SK-N-SH treated with all-trans-retinoic acid at 6 μM for 48 hours (cell line): ENCODE results near the gene EMC10.

Experiments
- ATAC-seq: fragments of 200-7000 bp; cut with Tn5 transposase; 3 replicates; pipeline ENCODE4 v1.9.1; 2020; ENCODE audit warnings: mild to moderate bottlenecking, moderate library complexity
- ARNTL ChIP-seq: fragments of 450-650 bp; formaldehyde crosslinking; IDR thresholded peaks from 2 replicates; pipeline ENCODE4 v1.5.0; 2020; ENCODE audit warnings: low read depth, mild to moderate bottlenecking, moderate library complexity, borderline replicate concordance
- BACH2 ChIP-seq: fragments of 250-450 bp; sonication (Bioruptor Pico); IDR thresholded peaks from 2 replicates; pipeline ENCODE4 v1.9.0; 2021; ENCODE audit warnings: mild to moderate bottlenecking, borderline replicate concordance
- ESRRG ChIP-seq: fragments of 250-450 bp; sonication (Bioruptor Pico); IDR thresholded peaks from 2 replicates; pipeline ENCODE4 v1.6.1; 2021; ENCODE audit warnings: mild to moderate bottlenecking
- GLIS3 ChIP-seq: fragments of 250-450 bp; sonication (Bioruptor Pico); IDR thresholded peaks from 2 replicates; pipeline ENCODE4 v1.5.0; 2020; ENCODE audit warnings: mild to moderate bottlenecking, moderate library complexity
- ISL1 ChIP-seq: fragments of 250-450 bp; sonication (Bioruptor Pico); IDR thresholded peaks from 2 replicates; pipeline ENCODE4 v2.1.2; 2022; ENCODE audit warnings: mild to moderate bottlenecking, moderate library complexity
- PPARA ChIP-seq: fragments of 250-450 bp; sonication (Bioruptor Pico); IDR thresholded peaks from 2 replicates; pipeline ENCODE4 v1.5.0; 2020; ENCODE audit warnings: mild to moderate bottlenecking, borderline replicate concordance
- RARB ChIP-seq: fragments of 250-450 bp; sonication (Bioruptor Pico); IDR thresholded peaks from 2 replicates; pipeline ENCODE4 v1.8.0; 2021; ENCODE audit warnings: mild to moderate bottlenecking, moderate library complexity
- SNAI2 ChIP-seq: fragments of 250-450 bp; sonication (Bioruptor Pico); IDR thresholded peaks from 2 replicates; pipeline ENCODE4 v1.5.0; 2020; ENCODE audit warnings: mild to moderate bottlenecking, moderate library complexity
- TCF4 ChIP-seq: fragments of 250-450 bp; sonication (Bioruptor Pico); IDR thresholded peaks from 2 replicates; pipeline ENCODE4 v1.8.0; 2021; ENCODE audit warnings: mild to moderate bottlenecking, moderate library complexity, borderline replicate concordance
- TOX ChIP-seq: fragments of 250-450 bp; sonication (Bioruptor Pico); IDR thresholded peaks from 2 replicates; pipeline ENCODE4 v1.8.0; 2021; ENCODE audit warnings: mild to moderate bottlenecking, moderate library complexity, borderline replicate concordance
- ZC3H10 ChIP-seq: fragments of 250-450 bp; sonication (Bioruptor Pico); IDR thresholded peaks from 2 replicates; pipeline ENCODE4 v1.5.1; 2021; ENCODE audit warnings: mild to moderate bottlenecking, moderate library complexity
- ZFP3 ChIP-seq: fragments of 250-450 bp; sonication (Bioruptor Pico); IDR thresholded peaks from 2 replicates; pipeline ENCODE4 v1.5.0; 2020; ENCODE audit warnings: mild to moderate bottlenecking, moderate library complexity
- ZFP30 ChIP-seq: fragments of 450-650 bp; formaldehyde crosslinking; IDR thresholded peaks from 2 replicates; pipeline ENCODE4 v1.5.0; 2022; ENCODE audit warnings: mild to moderate bottlenecking, moderate library complexity
- ZNF565 ChIP-seq: fragments of 450-650 bp; formaldehyde crosslinking; conservative IDR thresholded peaks from 2 replicates; pipeline ENCODE4 v1.5.0; 2020; ENCODE audit warnings: low read depth, mild to moderate bottlenecking, moderate library complexity
- ZNF70 ChIP-seq: fragments of 450-650 bp; formaldehyde crosslinking; IDR thresholded peaks from 2 replicates; pipeline ENCODE4 v1.5.0; 2020; ENCODE audit warnings: mild to moderate bottlenecking, moderate library complexity
- ZNF8 ChIP-seq: fragments of 450-650 bp; formaldehyde crosslinking; IDR thresholded peaks from 2 replicates; pipeline ENCODE4 v1.5.0; 2020; ENCODE audit warnings: mild to moderate bottlenecking, moderate library complexity
- TF ChIP-seq, protein P1 (sequence below): fragments of 250-450 bp; sonication (Bioruptor Pico); IDR thresholded peaks from 2 replicates; pipeline ENCODE4 v1.5.1; 2020; ENCODE audit warnings: low read depth, mild to moderate bottlenecking, moderate library complexity
- TF ChIP-seq, protein P2 (sequence below): fragments of 250-450 bp; sonication (Bioruptor Pico); IDR thresholded peaks from 2 replicates; pipeline ENCODE4 v1.5.1; 2021; ENCODE audit warnings: mild to moderate bottlenecking, moderate library complexity
- TF ChIP-seq, protein P3 (sequence below): fragments of 250-450 bp; sonication (Bioruptor Pico); IDR thresholded peaks from 2 replicates; pipeline ENCODE4 v1.8.0; 2021; ENCODE audit warnings: low read depth, mild to moderate bottlenecking, moderate library complexity, borderline replicate concordance
- TF ChIP-seq, protein P4 (sequence below): fragments of 250-450 bp; sonication (Bioruptor Pico); IDR thresholded peaks from 2 replicates; pipeline ENCODE4 v1.8.0; 2020; ENCODE audit warnings: mild to moderate bottlenecking, moderate library complexity, borderline replicate concordance
- TF ChIP-seq, protein P5 (sequence below): fragments of 250-450 bp; sonication (Bioruptor Pico); IDR thresholded peaks from 2 replicates; pipeline ENCODE4 v1.5.0; 2020; ENCODE audit warnings: mild to moderate bottlenecking, moderate library complexity

The EMC10 gene

DNA sequence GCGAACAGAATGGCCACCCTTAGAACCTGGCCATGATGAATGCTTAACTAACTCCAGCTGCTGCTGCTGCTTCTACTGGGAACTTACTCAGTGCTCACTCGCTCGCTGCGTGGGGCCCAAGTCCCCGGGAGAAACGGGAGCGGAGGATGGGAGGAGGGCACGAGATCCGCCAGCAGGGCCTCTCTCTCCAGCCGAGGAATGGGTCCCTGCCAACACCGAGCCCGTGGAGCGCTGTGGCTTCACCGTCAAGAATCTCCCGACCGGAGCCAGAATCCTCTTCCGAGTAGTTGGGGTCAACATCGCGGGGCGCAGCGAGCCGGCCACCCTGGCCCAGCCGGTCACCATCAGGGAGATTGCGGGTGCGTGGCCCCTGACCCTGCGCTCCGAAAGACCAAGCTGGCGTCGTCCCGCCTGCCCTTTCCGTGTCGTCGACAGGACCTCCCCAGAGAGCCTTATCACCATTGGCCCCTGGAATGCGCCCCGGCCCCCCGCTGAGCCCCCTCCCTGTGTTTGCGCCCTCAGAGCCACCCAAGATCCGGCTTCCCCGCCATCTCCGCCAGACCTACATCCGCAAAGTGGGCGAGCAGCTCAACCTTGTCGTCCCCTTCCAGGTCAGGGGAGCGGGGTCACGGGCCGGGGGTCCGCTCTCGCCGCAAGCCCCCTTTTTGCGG lies 17.8 kb upstream of the EMC10 start:
- no peak for TF ChIP-seq RARB
- no peak for TF ChIP-seq GLIS3
- no peak for ATAC-seq

DNA sequence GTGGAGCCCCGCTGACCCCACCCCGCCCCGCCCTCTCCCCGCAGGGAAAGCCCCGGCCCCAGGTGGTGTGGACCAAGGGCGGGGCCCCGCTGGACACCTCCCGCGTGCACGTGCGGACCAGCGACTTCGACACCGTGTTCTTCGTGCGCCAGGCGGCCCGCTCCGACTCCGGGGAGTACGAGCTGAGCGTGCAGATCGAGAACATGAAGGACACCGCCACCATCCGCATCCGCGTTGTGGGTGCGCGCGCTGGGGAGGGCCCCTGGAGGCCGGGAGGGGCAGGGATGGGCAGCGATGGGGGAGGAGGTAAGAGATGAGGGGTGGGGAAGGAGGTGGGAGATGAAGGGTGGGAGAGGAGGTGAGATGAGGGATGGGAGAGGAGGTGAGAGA lies 17.2 kb upstream of the EMC10 start:
- TF ChIP-seq GLIS3, result no peak
- TF ChIP-seq, protein P1, sequence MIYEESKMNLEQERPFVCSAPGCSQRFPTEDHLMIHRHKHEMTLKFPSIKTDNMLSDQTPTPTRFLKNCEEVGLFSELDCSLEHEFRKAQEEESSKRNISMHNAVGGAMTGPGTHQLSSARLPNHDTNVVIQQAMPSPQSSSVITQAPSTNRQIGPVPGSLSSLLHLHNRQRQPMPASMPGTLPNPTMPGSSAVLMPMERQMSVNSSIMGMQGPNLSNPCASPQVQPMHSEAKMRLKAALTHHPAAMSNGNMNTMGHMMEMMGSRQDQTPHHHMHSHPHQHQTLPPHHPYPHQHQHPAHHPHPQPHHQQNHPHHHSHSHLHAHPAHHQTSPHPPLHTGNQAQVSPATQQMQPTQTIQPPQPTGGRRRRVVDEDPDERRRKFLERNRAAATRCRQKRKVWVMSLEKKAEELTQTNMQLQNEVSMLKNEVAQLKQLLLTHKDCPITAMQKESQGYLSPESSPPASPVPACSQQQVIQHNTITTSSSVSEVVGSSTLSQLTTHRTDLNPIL (CRISPR knock-in tag), result no peak
- no peak for TF ChIP-seq ARNTL
- no peak for TF ChIP-seq BACH2 (CRISPR knock-in tag)
- TF ChIP-seq ZNF565 (CRISPR knock-in tag), result no peak
- no peak for TF ChIP-seq ZFP30 (CRISPR knock-in tag)
- no peak for TF ChIP-seq RARB
- TF ChIP-seq TCF4 (CRISPR knock-in tag), result no peak
- no peak for TF ChIP-seq TOX (CRISPR knock-in tag)
- no peak for TF ChIP-seq ESRRG (CRISPR knock-in tag)
- TF ChIP-seq, protein P2, sequence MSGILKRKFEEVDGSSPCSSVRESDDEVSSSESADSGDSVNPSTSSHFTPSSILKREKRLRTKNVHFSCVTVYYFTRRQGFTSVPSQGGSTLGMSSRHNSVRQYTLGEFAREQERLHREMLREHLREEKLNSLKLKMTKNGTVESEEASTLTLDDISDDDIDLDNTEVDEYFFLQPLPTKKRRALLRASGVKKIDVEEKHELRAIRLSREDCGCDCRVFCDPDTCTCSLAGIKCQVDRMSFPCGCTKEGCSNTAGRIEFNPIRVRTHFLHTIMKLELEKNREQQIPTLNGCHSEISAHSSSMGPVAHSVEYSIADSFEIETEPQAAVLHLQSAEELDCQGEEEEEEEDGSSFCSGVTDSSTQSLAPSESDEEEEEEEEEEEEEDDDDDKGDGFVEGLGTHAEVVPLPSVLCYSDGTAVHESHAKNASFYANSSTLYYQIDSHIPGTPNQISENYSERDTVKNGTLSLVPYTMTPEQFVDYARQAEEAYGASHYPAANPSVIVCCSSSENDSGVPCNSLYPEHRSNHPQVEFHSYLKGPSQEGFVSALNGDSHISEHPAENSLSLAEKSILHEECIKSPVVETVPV (CRISPR knock-in tag), result no peak
- TF ChIP-seq ZNF70 (CRISPR knock-in tag), result no peak
- TF ChIP-seq ZNF8 (CRISPR knock-in tag), result no peak
- TF ChIP-seq, protein P3, sequence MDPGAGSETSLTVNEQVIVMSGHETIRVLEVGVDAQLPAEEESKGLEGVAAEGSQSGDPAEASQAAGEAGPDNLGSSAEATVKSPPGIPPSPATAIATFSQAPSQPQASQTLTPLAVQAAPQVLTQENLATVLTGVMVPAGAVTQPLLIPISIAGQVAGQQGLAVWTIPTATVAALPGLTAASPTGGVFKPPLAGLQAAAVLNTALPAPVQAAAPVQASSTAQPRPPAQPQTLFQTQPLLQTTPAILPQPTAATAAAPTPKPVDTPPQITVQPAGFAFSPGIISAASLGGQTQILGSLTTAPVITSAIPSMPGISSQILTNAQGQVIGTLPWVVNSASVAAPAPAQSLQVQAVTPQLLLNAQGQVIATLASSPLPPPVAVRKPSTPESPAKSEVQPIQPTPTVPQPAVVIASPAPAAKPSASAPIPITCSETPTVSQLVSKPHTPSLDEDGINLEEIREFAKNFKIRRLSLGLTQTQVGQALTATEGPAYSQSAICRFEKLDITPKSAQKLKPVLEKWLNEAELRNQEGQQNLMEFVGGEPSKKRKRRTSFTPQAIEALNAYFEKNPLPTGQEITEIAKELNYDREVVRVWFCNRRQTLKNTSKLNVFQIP (CRISPR knock-in tag), result no peak
- TF ChIP-seq ZFP3 (CRISPR knock-in tag), result no peak
- TF ChIP-seq SNAI2, result no peak
- no peak for ATAC-seq

DNA sequence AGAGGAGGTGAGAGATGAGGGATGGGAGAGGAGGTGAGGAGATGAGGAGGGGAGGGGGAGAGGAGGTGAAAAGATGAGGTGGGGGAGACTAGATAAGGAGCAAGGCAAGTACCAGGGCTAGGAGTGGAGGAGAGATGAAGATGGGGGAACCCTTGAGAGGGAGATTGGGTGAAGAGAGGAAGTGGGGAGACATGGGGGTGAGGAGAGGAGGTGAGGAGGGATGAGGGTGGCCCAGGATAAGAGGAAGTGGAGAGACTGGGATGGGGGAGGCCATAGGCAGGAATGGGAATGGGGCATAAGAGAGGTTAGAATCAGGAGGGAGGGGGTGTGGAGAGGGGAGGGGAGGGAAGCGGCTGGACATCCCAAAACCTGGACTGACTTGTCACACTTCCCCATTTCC lies 16.7 kb upstream of the EMC10 start:
- no peak for ATAC-seq
- TF ChIP-seq, protein P4, sequence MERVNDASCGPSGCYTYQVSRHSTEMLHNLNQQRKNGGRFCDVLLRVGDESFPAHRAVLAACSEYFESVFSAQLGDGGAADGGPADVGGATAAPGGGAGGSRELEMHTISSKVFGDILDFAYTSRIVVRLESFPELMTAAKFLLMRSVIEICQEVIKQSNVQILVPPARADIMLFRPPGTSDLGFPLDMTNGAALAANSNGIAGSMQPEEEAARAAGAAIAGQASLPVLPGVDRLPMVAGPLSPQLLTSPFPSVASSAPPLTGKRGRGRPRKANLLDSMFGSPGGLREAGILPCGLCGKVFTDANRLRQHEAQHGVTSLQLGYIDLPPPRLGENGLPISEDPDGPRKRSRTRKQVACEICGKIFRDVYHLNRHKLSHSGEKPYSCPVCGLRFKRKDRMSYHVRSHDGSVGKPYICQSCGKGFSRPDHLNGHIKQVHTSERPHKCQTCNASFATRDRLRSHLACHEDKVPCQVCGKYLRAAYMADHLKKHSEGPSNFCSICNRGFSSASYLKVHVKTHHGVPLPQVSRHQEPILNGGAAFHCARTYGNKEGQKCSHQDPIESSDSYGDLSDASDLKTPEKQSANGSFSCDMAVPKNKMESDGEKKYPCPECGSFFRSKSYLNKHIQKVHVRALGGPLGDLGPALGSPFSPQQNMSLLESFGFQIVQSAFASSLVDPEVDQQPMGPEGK (CRISPR knock-in tag), result no peak
- TF ChIP-seq TCF4 (CRISPR knock-in tag) (no peak), ZNF565 (CRISPR knock-in tag) (no peak), TOX (CRISPR knock-in tag) (no peak), ZC3H10 (no peak), ZNF70 (CRISPR knock-in tag) (no peak), ISL1 (CRISPR knock-in tag) (no peak), PPARA (CRISPR knock-in tag) (no peak), BACH2 (CRISPR knock-in tag) (no peak)
- TF ChIP-seq, protein P2 (CRISPR knock-in tag), result no peak
- TF ChIP-seq, protein P1 (CRISPR knock-in tag), result no peak
- TF ChIP-seq, protein P5, sequence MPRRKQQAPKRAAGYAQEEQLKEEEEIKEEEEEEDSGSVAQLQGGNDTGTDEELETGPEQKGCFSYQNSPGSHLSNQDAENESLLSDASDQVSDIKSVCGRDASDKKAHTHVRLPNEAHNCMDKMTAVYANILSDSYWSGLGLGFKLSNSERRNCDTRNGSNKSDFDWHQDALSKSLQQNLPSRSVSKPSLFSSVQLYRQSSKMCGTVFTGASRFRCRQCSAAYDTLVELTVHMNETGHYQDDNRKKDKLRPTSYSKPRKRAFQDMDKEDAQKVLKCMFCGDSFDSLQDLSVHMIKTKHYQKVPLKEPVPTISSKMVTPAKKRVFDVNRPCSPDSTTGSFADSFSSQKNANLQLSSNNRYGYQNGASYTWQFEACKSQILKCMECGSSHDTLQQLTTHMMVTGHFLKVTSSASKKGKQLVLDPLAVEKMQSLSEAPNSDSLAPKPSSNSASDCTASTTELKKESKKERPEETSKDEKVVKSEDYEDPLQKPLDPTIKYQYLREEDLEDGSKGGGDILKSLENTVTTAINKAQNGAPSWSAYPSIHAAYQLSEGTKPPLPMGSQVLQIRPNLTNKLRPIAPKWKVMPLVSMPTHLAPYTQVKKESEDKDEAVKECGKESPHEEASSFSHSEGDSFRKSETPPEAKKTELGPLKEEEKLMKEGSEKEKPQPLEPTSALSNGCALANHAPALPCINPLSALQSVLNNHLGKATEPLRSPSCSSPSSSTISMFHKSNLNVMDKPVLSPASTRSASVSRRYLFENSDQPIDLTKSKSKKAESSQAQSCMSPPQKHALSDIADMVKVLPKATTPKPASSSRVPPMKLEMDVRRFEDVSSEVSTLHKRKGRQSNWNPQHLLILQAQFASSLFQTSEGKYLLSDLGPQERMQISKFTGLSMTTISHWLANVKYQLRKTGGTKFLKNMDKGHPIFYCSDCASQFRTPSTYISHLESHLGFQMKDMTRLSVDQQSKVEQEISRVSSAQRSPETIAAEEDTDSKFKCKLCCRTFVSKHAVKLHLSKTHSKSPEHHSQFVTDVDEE (CRISPR knock-in tag), result no peak
- TF ChIP-seq, protein P3 (CRISPR knock-in tag), result no peak
